K562 (cell line): ENCODE measurements around the gene SCP2.

Experiments used
- ESRRA ChIP-seq: fragments of 450-650 bp; IDR thresholded peaks from 2 replicates; pipeline ENCODE4 v1.6.1; 2014; ENCODE audit warnings: low read depth, mild to moderate bottlenecking, moderate library complexity, borderline replicate concordance
- TF ChIP-seq, protein P1 (sequence below), 2 experiments: IDR thresholded peaks; 2 replicates each; pipeline ENCODE4 v1.6.1; 2012; ENCODE audit warnings: improper control_type of control experiment in 2 of 2, low read depth in 2 of 2, low read length in 2 of 2, borderline replicate concordance in 1 of 2

DNA sequence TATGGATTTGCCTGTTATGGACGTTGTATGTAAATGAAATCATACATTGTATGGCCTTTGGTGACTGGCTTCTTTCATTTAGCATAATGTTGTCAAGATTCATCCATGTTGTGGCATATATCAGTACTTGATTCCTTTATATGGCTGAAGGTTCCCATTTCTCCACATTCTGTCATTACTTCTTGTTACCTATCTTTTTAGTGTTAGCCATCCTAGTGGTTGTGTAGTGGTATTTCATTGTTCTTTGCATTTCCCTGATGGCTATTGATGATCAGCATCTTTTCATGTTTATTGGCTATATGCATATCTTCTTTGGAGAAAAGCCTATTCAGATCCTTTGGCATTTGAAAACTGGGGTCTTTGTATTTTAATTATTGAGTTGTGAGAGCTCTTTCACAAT lies 95.1 kb downstream of the SCP2 start:
- TF ChIP-seq ESRRA: no peak
- TF ChIP-seq, protein P1, sequence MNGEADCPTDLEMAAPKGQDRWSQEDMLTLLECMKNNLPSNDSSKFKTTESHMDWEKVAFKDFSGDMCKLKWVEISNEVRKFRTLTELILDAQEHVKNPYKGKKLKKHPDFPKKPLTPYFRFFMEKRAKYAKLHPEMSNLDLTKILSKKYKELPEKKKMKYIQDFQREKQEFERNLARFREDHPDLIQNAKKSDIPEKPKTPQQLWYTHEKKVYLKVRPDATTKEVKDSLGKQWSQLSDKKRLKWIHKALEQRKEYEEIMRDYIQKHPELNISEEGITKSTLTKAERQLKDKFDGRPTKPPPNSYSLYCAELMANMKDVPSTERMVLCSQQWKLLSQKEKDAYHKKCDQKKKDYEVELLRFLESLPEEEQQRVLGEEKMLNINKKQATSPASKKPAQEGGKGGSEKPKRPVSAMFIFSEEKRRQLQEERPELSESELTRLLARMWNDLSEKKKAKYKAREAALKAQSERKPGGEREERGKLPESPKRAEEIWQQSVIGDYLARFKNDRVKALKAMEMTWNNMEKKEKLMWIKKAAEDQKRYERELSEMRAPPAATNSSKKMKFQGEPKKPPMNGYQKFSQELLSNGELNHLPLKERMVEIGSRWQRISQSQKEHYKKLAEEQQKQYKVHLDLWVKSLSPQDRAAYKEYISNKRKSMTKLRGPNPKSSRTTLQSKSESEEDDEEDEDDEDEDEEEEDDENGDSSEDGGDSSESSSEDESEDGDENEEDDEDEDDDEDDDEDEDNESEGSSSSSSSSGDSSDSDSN (IDR thresholded peaks at IDR 0.05; ENCODE audit: borderline replicate concordance in 1 of 2, low read depth in 2 of 2, low read length in 2 of 2): no peak
